GM11168 (cell line): Measurements from ENCODE around the gene DNAJB13.

Experiments
- in situ Hi-C: fragments of 300-500 bp; cut with MboI; formaldehyde crosslinking; loops from one replicate; pipeline ENCODE4 v1.12.0; 2022; ENCODE audit warnings: low sequenced_read_pairs; ENCODE audit not compliant: unreplicated experiment

The DNAJB13 gene

GRCh38 chr11:74011360-74012073, 60.7 kb downstream of the DNAJB13 start:
- in situ Hi-C loops: no loop called here

- in situ Hi-C loops: no loop called here
These were observed 61.4 kb downstream of the DNAJB13 start for GRCh38 chr11:74012074-74012809.

- in situ Hi-C loops: no loop called here
These were observed 62.3 kb downstream of the DNAJB13 start for GRCh38 chr11:74013141-74013540.

GRCh38 chr11:74014880-74015279, 64.1 kb downstream of the DNAJB13 start:
- in situ Hi-C loops: no loop called here

GRCh38 chr11:74015919-74016684, 65.3 kb downstream of the DNAJB13 start:
- in situ Hi-C loops: no loop called here

GRCh38 chr11:74017631-74018030, 66.8 kb downstream of the DNAJB13 start:
- in situ Hi-C loops: no loop called here

GRCh38 chr11:74018331-74019005, 67.6 kb downstream of the DNAJB13 start:
- in situ Hi-C loops: no loop called here

GRCh38 chr11:74019104-74019738, 68.4 kb downstream of the DNAJB13 start:
- in situ Hi-C loops: no loop called here

- in situ Hi-C loops: no loop called here
These were observed 69.0 kb downstream of the DNAJB13 start for GRCh38 chr11:74019860-74020259.
